GM18498 (cell line): ENCODE measurements around the gene TCEAL9.
A peak's percentile ranks its signal among the peaks of the same experiment; 100 is the strongest.
"Not testable (repeated sequence)": the region's sequence is repeated elsewhere in the genome, so short reads cannot be mapped to it uniquely, and the experiment has no call there.

ENCODE experiments used
- ATAC-seq: cut with Tn5 transposase; IDR thresholded peaks from one replicate; pipeline ENCODE4 v1.9.1; 2021; ENCODE audit warnings: mild to moderate bottlenecking, moderate library complexity; ENCODE audit not compliant: unreplicated experiment

Gene TCEAL9

GRCh38 chrX:103372886-103373285 lies 16.6 kb downstream of the TCEAL9 start:
- no peak for ATAC-seq

DNA sequence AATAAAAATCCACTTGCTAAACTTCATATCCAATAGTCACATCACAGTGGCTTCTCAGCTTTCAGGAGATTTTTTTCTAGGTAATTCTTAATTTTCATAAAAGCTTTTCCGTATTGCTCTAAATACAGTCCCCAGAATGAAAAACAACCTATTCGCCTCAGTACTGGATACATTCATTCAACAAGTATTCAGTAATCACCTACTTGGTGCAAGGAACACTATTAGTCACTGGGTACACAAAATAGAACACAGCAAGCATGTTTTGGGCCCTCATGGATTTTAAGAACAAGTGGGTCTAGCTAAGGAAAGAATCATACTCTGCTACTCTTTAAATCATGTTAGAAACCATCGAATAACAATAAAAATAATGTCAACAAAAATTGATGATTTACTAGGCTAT lies 17.3 kb downstream of the TCEAL9 start:
- no peak for ATAC-seq

- ATAC-seq = no peak
Observed at GRCh38 chrX:103376118-103376978, 20.0 kb downstream of the TCEAL9 start, which contains the start of gene BEX3. Gene BEX3, plus strand, starts transcription at chrX:103376538. Its CDS starts 984 bp downstream, at chrX:103377522.

DNA sequence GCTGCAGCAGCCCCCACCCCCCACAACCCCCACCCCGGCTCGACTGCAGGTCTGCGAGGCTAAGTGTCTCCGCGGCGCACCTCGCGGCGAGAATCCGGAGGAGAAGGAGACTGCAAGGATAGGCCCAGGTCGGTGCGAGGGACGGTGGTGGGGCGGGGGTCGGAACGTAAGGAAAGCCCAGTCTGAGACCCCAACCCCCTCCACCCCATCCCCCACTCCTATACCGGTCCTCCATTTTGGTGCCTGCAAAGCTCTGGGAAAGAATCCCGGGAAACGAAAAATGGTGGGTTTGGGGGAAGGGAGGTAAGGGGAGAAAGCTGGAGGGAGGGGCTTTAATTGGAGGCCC lies 20.6 kb downstream of the TCEAL9 start:
- no peak for ATAC-seq

DNA sequence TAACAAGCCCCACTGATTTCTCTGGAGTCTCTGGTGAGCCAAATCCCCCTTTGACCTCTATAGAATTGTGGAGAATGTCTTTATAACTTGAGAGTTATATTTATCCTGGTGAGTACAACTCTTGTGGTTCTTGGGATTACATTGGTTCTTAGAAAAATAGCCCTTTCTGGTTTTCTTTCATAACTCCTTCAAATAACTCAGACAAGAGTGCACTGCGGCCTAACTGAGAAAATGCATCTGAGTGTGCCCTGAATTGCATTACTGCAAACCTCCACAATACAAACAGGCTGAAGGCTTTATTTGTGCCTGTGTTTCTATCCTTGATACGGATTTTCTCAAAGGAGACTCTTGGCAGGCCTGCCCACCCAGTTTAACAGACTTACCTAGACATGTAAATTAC lies 22.7 kb downstream of the TCEAL9 start:
- ATAC-seq = no peak

DNA sequence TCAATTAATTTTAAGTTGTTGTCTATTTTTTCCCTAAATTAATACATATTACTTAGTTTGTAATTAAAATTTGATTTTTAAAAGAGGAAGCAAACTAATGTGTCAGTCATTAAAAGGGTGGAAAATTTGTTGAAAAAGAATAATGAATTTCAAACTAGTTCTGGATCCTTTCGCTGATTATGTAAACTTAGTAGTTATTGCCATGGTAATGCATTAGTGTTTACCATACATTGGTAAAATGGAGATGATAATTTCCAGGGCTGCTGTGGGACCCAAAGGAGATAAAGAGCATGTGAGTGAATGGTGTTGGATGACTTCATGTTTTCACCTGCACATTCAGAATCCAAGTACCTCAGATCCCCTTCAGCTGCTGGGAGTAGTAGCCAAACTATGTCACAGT lies 26.6 kb downstream of the TCEAL9 start:
- ATAC-seq = no peak

- no peak for ATAC-seq
Observed at GRCh38 chrX:103384672-103385071, 28.4 kb downstream of the TCEAL9 start.

DNA sequence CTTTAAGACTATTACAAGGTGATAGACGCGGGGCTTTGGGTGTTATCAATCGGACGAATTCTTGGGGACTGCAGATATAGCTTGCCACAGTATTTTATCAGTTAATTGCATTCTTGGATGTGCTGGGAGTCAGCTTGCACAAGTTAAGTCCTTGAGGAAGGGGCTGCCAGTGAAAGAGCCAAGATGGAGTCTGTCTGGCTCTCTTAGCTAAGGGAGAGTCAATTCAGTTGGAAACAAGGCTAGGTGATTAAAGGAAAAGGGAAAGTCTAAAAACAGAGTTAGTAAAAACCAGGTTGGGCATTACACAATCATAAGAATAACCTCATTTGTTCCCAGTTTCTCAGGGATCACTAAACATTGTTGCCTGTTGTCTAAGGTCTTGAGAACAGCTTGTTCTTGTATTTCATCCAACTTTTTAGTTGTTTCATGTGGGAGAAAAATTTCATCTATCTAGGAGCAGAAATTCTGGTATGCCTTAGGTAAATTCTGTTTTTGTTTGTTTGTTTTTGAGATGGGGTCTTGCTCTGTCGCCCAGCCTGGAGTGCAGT lies 29.1 kb downstream of the TCEAL9 start:
- not testable (repeated sequence) for ATAC-seq

- ATAC-seq = no peak
Observed at GRCh38 chrX:103386332-103386731, 30.0 kb downstream of the TCEAL9 start.

GRCh38 chrX:103393487-103393886 lies 37.2 kb downstream of the TCEAL9 start:
- no peak for ATAC-seq

GRCh38 chrX:103396186-103396585 lies 39.9 kb downstream of the TCEAL9 start:
- no peak for ATAC-seq

DNA sequence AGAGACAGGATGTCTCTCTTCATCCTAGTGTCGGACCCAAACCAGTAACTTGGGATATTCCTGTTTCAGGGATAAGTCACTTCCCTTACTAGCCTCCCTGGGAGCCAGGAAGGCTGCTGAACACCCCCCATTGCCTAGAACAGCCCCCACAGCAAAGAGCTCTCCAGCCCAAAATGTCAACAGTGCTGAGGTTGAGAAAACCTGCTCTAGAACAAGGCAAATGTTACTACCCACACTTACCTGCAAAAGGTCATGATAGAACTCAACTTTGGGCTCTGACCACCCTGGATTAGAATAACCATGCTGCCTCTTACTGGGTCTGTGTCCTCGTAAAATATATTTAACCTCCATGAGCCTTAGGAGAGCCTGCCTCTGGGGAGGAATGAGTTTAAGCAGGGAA lies 40.4 kb downstream of the TCEAL9 start:
- ATAC-seq = no peak

- ATAC-seq = no peak
Observed at GRCh38 chrX:103397707-103398106, 41.4 kb downstream of the TCEAL9 start.

GRCh38 chrX:103398421-103398864 lies 42.1 kb downstream of the TCEAL9 start:
- no peak for ATAC-seq

DNA sequence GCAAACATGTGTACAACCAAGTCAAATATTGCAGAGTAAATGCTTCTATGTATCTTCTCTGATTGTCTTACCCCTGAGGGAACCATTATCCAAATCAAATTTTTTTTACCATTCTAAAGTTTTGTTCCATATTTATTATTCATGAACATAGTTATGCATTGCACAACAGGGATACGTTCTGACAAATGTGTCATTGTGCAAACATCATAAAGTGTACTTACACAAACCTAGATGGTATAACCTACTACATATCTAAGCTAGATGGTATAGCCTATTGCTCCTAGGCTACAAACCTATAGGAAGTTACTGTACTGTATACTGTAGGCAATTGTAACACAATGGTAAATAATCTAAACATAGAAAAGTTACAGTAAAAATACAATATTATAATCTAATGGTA lies 43.4 kb downstream of the TCEAL9 start:
- ATAC-seq = no peak

- no peak for ATAC-seq
Observed at GRCh38 chrX:103400931-103401330, 44.6 kb downstream of the TCEAL9 start.

DNA sequence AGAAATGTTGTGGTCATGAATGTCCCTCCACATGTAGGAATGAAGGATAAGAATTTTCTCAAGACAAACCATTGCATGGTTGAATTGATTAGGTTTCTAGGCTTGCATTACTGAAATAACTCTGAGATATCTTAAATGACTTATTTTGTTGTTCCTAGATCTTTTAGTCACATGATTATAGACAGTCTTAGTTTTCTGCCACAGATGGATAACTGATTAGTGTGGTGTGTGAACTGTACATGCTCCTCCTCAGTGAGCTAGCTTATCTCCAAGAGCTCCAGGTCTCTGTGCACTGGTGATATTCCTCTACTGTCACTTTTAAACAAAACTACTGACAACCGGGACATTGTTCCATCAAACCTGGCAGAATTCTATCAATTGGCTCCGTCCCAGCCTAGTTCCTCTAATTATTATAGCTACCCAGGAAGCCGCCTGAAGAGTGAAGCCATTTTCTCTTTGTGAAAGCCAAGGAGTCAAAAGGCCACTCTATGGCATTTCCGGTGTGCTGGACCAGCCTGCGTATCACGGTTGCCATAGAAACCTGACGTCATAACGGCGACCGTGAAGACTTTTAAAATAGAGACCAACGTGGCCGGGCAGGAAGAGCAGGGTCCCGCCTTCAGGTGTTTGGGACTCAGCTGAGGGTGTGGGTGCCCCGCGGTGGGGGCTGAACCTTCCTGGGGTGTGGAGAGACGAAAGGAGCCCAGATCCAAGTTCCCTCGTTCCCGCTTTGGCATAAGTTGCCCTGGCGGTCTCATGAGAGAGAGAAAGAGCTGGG lies 48.1 kb downstream of the TCEAL9 start:
- ATAC-seq = peak; percentile 98

DNA sequence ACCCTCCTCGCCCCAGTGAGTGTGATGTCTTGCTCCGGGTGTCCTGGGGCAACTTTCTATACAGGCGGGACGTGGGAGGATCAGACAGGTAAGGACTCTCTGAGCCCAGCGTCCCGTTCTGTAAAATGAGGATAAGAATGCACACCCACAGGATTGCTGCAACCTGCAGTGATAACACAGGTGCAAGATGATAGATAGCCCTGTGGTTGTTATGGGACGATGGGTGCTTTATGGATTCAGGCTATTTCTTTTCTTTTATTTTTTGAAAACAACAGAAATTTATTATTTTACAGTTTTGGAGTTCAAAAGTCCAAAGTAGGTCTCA lies 48.7 kb downstream of the TCEAL9 start:
- ATAC-seq = no peak

- ATAC-seq = no peak
Observed at GRCh38 chrX:103406256-103406655, 50.0 kb downstream of the TCEAL9 start.

DNA sequence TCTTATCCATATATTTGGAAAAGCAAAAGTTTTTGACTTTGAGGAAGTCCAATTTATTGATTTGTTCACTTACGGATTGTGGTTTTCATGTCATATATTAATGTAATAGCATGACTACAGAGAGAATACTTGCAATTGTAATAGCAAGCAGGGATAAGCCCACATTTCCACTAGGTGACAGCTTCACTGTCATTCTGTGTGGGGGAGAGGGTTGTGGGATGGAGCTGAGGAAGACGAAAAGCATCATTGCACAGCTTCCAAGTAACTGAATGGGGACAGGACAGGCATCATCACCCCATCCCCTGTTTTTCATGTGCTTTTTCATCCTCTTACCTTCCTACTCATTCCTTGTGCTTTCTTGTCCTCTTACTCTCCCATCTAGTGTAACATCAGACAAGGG lies 51.5 kb downstream of the TCEAL9 start:
- ATAC-seq = no peak
